Measurements from ENCODE around the gene TOM1L1. TPM values are rescaled to one million over a fixed set of nuclear protein-coding genes. Genes with fewer than 3 reads are reported as not detected.

The TOM1L1 gene
- total and polyA plus RNA-seq, 2 of the 8 experiments (the other 6 are each of a cell fraction or from before 2014, with no cell fraction given): 47.0 to 60.8 TPM

- 0 out of 2 replicates have a peak, but pooled peaks have one; percentile 41 for TF ChIP-seq TEAD4 (IDR thresholded peaks at IDR 0.05; ENCODE audit: low read depth, low read length)
- peak in 1 of 2 experiments; percentile 21; a peak in 1 of 4 replicates for TF ChIP-seq RAD21 (IDR thresholded peaks at IDR 0.05 in 1 of 2, conservative IDR thresholded peaks at IDR 0.05 in 1 of 2; ENCODE audit: low read depth in 2 of 2, low read length in 2 of 2)
- peak; percentile 70 for TF ChIP-seq ASH2L (IDR thresholded peaks at IDR 0.05; ENCODE audit: low read length)
- peak in 1 of 3 experiments; percentile 10; a peak in 1 of 4 replicates for TF ChIP-seq CTCF (IDR thresholded peaks at IDR 0.05; ENCODE audit: control extremely low read depth in 1 of 3, insufficient read depth in 1 of 3, low read depth in 1 of 3, low read length in 3 of 3)
- no peak for TF ChIP-seq SUZ12 (IDR thresholded peaks at IDR 0.05; ENCODE audit: low read length)
- no peak for TF ChIP-seq HDAC6 (IDR thresholded peaks at IDR 0.05; ENCODE audit: low read depth, low read length)
- no peak; the same call in 1 of the 2 replicates for TF ChIP-seq POLR2AphosphoS5 (IDR thresholded peaks at IDR 0.05; ENCODE audit: low read depth, low read length)
- TF ChIP-seq TBP (IDR thresholded peaks at IDR 0.05; ENCODE audit: low read depth, low read length): peak; percentile 67; the same call in 1 of the 2 replicates
- TF ChIP-seq TAF1 (IDR thresholded peaks at IDR 0.05; ENCODE audit: low read depth, low read length): peak; percentile 78
- no peak for TF ChIP-seq CEBPB (IDR thresholded peaks at IDR 0.05; ENCODE audit: low read depth, low read length)
- peak; percentile 35; the same call in 1 of the 2 replicates for TF ChIP-seq MAX (IDR thresholded peaks at IDR 0.05)
- 0 out of 3 replicates have a peak, but pooled peaks of 1 of the 2 experiments have one; percentile 16 for TF ChIP-seq EP300 (IDR thresholded peaks at IDR 0.05; ENCODE audit: borderline replicate concordance in 1 of 2, low read depth in 2 of 2, low read length in 2 of 2)
Observed at GRCh38 chr17:54900457-54901229, at the start of gene TOM1L1 (continued).
